SK-N-SH treated with all-trans-retinoic acid at 6 μM for 48 hours (cell line): ENCODE measurements around the gene TTC13.

ENCODE experiments used
- ATAC-seq: fragments of 200-7000 bp; cut with Tn5 transposase; 3 replicates; pipeline ENCODE4 v1.9.1; 2020; ENCODE audit warnings: mild to moderate bottlenecking, moderate library complexity
- ARNTL ChIP-seq: fragments of 450-650 bp; formaldehyde crosslinking; IDR thresholded peaks from 2 replicates; pipeline ENCODE4 v1.5.0; 2020; ENCODE audit warnings: low read depth, mild to moderate bottlenecking, moderate library complexity, borderline replicate concordance
- BACH2 ChIP-seq: fragments of 250-450 bp; sonication (Bioruptor Pico); IDR thresholded peaks from 2 replicates; pipeline ENCODE4 v1.9.0; 2021; ENCODE audit warnings: mild to moderate bottlenecking, borderline replicate concordance
- CSDC2 ChIP-seq: fragments of 250-450 bp; sonication (Bioruptor Pico); IDR thresholded peaks from 2 replicates; pipeline ENCODE4 v1.5.0; 2020; ENCODE audit warnings: mild to moderate bottlenecking, moderate library complexity
- GLIS3 ChIP-seq: fragments of 250-450 bp; sonication (Bioruptor Pico); IDR thresholded peaks from 2 replicates; pipeline ENCODE4 v1.5.0; 2020; ENCODE audit warnings: mild to moderate bottlenecking, moderate library complexity
- ISL1 ChIP-seq: fragments of 250-450 bp; sonication (Bioruptor Pico); IDR thresholded peaks from 2 replicates; pipeline ENCODE4 v2.1.2; 2022; ENCODE audit warnings: mild to moderate bottlenecking, moderate library complexity
- OSR1 ChIP-seq: fragments of 250-450 bp; sonication (Bioruptor Pico); IDR thresholded peaks from 2 replicates; pipeline ENCODE4 v1.8.0; 2022; ENCODE audit warnings: moderate library complexity, mild to moderate bottlenecking, inconsistent platforms
- PATZ1 ChIP-seq: fragments of 250-450 bp; sonication (Bioruptor Pico); IDR thresholded peaks from 2 replicates; pipeline ENCODE4 v1.8.0; 2020; ENCODE audit warnings: mild to moderate bottlenecking, moderate library complexity, borderline replicate concordance
- PPARA ChIP-seq: fragments of 250-450 bp; sonication (Bioruptor Pico); IDR thresholded peaks from 2 replicates; pipeline ENCODE4 v1.5.0; 2020; ENCODE audit warnings: mild to moderate bottlenecking, borderline replicate concordance
- RARB ChIP-seq: fragments of 250-450 bp; sonication (Bioruptor Pico); IDR thresholded peaks from 2 replicates; pipeline ENCODE4 v1.8.0; 2021; ENCODE audit warnings: mild to moderate bottlenecking, moderate library complexity
- SNAI2 ChIP-seq: fragments of 250-450 bp; sonication (Bioruptor Pico); IDR thresholded peaks from 2 replicates; pipeline ENCODE4 v1.5.0; 2020; ENCODE audit warnings: mild to moderate bottlenecking, moderate library complexity
- TCF4 ChIP-seq: fragments of 250-450 bp; sonication (Bioruptor Pico); IDR thresholded peaks from 2 replicates; pipeline ENCODE4 v1.8.0; 2021; ENCODE audit warnings: mild to moderate bottlenecking, moderate library complexity, borderline replicate concordance
- TOX ChIP-seq: fragments of 250-450 bp; sonication (Bioruptor Pico); IDR thresholded peaks from 2 replicates; pipeline ENCODE4 v1.8.0; 2021; ENCODE audit warnings: mild to moderate bottlenecking, moderate library complexity, borderline replicate concordance
- TSHZ2 ChIP-seq: fragments of 250-450 bp; sonication (Bioruptor Pico); IDR thresholded peaks from 2 replicates; pipeline ENCODE4 v1.5.0; 2020; ENCODE audit warnings: mild to moderate bottlenecking, moderate library complexity
- ZC3H10 ChIP-seq: fragments of 250-450 bp; sonication (Bioruptor Pico); IDR thresholded peaks from 2 replicates; pipeline ENCODE4 v1.5.1; 2021; ENCODE audit warnings: mild to moderate bottlenecking, moderate library complexity
- ZFP3 ChIP-seq: fragments of 250-450 bp; sonication (Bioruptor Pico); IDR thresholded peaks from 2 replicates; pipeline ENCODE4 v1.5.0; 2020; ENCODE audit warnings: mild to moderate bottlenecking, moderate library complexity
- ZFP30 ChIP-seq: fragments of 450-650 bp; formaldehyde crosslinking; IDR thresholded peaks from 2 replicates; pipeline ENCODE4 v1.5.0; 2022; ENCODE audit warnings: mild to moderate bottlenecking, moderate library complexity
- ZNF565 ChIP-seq: fragments of 450-650 bp; formaldehyde crosslinking; conservative IDR thresholded peaks from 2 replicates; pipeline ENCODE4 v1.5.0; 2020; ENCODE audit warnings: low read depth, mild to moderate bottlenecking, moderate library complexity
- ZNF70 ChIP-seq: fragments of 450-650 bp; formaldehyde crosslinking; IDR thresholded peaks from 2 replicates; pipeline ENCODE4 v1.5.0; 2020; ENCODE audit warnings: mild to moderate bottlenecking, moderate library complexity
- ZNF8 ChIP-seq: fragments of 450-650 bp; formaldehyde crosslinking; IDR thresholded peaks from 2 replicates; pipeline ENCODE4 v1.5.0; 2020; ENCODE audit warnings: mild to moderate bottlenecking, moderate library complexity
- TF ChIP-seq, protein P1 (sequence below): fragments of 250-450 bp; sonication (Bioruptor Pico); IDR thresholded peaks from 2 replicates; pipeline ENCODE4 v1.8.0; 2021; ENCODE audit warnings: low read depth, mild to moderate bottlenecking, moderate library complexity, borderline replicate concordance

Gene TTC13

DNA sequence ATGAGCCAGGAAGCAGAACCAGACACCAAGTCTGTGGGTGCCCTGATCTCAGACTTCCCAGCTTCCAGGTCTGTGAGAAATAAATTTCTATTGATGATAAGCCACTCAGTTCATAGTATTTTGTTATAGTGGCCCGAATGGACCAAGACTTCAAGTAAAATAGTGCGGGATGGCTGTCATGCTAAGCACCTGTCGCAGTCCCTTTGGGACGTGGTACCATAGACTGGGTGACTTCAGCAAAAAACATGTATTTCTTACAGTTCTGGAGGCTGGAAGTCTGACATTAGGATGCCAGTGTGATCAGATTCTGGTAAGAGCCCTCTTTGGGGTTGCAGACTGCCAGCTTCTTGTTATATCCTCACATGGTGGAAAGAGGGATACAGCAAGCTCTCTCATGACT lies 107.7 kb downstream of the TTC13 start:
- ATAC-seq, result no peak
- TF ChIP-seq PATZ1 (CRISPR knock-in tag), result no peak
- TF ChIP-seq SNAI2, result no peak
- no peak for TF ChIP-seq ZNF8 (CRISPR knock-in tag)
- no peak for TF ChIP-seq ZFP3
- no peak for TF ChIP-seq CSDC2 (CRISPR knock-in tag)
- no peak for TF ChIP-seq ZFP30
- no peak for TF ChIP-seq ZNF70 (CRISPR knock-in tag)
- no peak for TF ChIP-seq OSR1 (CRISPR knock-in tag)
- TF ChIP-seq, protein P1, sequence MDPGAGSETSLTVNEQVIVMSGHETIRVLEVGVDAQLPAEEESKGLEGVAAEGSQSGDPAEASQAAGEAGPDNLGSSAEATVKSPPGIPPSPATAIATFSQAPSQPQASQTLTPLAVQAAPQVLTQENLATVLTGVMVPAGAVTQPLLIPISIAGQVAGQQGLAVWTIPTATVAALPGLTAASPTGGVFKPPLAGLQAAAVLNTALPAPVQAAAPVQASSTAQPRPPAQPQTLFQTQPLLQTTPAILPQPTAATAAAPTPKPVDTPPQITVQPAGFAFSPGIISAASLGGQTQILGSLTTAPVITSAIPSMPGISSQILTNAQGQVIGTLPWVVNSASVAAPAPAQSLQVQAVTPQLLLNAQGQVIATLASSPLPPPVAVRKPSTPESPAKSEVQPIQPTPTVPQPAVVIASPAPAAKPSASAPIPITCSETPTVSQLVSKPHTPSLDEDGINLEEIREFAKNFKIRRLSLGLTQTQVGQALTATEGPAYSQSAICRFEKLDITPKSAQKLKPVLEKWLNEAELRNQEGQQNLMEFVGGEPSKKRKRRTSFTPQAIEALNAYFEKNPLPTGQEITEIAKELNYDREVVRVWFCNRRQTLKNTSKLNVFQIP (CRISPR knock-in tag), result no peak
- TF ChIP-seq ARNTL (CRISPR knock-in tag), result no peak
- no peak for TF ChIP-seq TOX (CRISPR knock-in tag)
- TF ChIP-seq ISL1, result no peak
- no peak for TF ChIP-seq BACH2 (CRISPR knock-in tag)
- TF ChIP-seq RARB (CRISPR knock-in tag), result no peak
- TF ChIP-seq ZNF565 (CRISPR knock-in tag), result no peak
- TF ChIP-seq GLIS3 (CRISPR knock-in tag), result no peak
- no peak for TF ChIP-seq TCF4 (CRISPR knock-in tag)
- no peak for TF ChIP-seq ZC3H10

- TF ChIP-seq ISL1, result peak; percentile 18; the same call in 1 of the 2 replicates
- TF ChIP-seq TCF4 (CRISPR knock-in tag), result no peak
- ATAC-seq, result peak; percentile 24
Observed at GRCh38 chr1:230869500-230869899, 109.2 kb downstream of the TTC13 start.

DNA sequence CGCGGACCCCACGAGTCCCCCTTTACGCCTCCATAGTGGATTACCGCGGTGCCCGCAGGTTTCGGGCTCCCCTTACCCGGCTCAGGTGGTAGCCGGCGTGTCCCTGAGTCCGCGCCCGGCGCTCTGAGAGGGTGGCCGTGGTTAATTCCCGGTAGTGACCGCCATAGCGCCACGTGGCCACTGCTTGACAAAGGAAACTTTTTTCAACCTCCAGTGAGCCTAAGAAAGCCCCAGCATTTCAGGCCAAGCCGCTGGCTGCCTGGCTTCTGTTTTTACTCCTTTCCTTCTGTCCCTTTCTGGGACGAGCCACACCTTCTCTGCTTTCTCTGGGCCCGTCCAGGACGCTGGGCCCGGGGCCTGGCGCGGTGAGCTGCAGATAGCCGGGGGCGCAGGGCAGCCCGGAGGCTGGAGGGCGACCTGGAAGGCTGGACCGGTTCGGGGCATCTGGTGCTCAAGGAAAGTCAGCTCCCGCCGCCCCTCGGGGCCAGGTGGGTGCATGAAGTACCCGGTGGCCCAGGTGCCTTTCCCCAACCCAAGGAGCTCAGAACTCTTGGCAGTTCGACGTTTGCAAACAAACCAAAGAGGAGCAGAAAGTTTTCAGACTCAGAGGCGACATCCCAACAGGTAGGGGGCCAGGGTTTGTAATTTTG lies 109.8 kb downstream of the TTC13 start:
- peak; percentile 61 for ATAC-seq
- TF ChIP-seq ZFP30 (no peak), ZFP3 (no peak), SNAI2 (no peak), CSDC2 (CRISPR knock-in tag) (no peak), RARB (CRISPR knock-in tag) (no peak), TCF4 (CRISPR knock-in tag) (no peak), ZNF70 (CRISPR knock-in tag) (no peak), TSHZ2 (CRISPR knock-in tag) (no peak), PPARA (no peak)

- ATAC-seq, result peak; percentile 86
- no peak for TF ChIP-seq TOX (CRISPR knock-in tag)
- TF ChIP-seq ZFP30, result no peak
- no peak for TF ChIP-seq ARNTL (CRISPR knock-in tag)
- no peak for TF ChIP-seq ZNF70 (CRISPR knock-in tag)
- TF ChIP-seq CSDC2 (CRISPR knock-in tag), result no peak
- TF ChIP-seq GLIS3 (CRISPR knock-in tag), result no peak
- no peak for TF ChIP-seq ZNF8 (CRISPR knock-in tag)
- no peak for TF ChIP-seq OSR1 (CRISPR knock-in tag)
- TF ChIP-seq ZFP3, result no peak
- TF ChIP-seq PATZ1 (CRISPR knock-in tag), result no peak
Observed at GRCh38 chr1:230867903-230868735, 110.5 kb downstream of the TTC13 start, which contains the start of gene C1orf198. Gene C1orf198, minus strand, starts transcription at chr1:230868521. Its CDS starts 9 bp downstream, at chr1:230868512.
